Measurements from ENCODE around the gene SNRNP70.

The SNRNP70 gene

DNA sequence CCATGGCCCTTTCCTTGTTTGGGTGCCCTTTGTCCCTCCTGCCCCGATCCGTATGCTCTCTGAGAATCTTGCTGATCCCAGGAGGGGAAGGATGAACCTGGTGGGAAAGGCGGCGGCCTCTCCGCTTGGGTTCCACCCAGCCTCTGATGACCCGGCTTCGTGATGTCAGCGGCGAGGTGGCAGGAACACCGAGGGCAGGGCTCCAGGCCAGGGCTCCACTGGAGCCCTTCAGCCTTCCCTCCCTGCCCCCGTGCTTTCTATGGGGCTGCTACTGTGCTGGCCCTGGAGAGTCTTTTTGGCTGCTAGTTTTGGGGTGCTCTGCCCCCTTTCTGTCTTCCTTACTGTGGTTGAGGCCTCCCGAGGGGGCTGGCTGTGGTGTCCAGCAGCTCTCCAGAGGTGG is 17.1 kb downstream of the SNRNP70 start:
- DNase-seq: no peak

- DNase-seq: no peak
These were observed 18.3 kb downstream of the SNRNP70 start for GRCh38 chr19:49103331-49104085.

DNA sequence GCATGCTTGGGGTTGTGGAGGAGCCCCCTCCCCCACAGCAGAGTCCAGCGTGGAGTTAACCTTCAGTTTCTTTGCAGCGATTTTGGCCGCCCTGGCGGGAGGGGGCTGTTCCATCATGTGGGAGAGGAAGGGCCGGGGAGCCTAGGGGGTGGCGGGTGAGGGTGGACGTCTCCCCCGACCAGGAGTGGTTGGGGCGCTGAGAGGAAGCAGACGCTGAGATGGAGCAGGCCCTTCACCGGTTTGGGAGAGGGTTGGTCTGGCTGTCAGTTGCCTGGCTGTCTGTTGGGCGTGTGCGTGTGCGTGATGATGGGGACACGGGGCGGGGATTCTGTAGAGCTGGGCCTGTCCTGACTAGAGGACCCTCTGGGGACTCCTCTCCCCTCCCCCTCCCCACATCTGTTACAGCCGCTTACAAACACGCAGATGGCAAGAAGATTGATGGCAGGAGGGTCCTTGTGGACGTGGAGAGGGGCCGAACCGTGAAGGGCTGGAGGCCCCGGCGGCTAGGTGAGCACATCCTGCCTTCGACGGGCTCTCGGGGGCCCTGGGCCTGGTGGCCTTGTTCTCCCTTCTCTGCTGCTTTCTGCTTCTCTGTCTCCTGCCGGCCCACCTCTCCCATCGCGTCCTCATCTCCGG is 19.1 kb downstream of the SNRNP70 start:
- DNase-seq: no peak

DNA sequence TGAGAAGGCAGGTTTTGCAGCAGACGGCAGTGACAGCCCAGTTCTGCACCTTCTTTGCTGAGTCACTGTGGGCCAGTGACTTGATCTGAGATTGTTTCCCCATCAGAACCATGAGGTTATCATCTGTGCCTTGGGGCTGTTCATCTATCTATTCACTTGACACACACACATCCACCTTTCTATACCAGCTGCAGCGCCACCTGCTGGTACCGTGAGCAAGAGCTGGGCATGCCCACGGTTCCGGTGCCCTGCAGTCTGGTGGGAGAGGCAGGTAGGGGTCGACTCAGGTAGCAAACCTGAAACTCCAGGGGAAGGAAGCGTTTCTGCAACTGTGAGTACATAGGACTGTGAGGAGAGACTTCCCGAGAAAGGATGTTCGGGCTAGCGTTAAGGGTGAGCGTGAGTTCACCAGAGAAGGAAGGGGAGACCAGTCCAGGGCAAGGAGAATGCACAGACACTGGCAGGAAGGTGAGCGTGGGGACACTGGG is 21.4 kb downstream of the SNRNP70 start:
- no peak for DNase-seq

DNA sequence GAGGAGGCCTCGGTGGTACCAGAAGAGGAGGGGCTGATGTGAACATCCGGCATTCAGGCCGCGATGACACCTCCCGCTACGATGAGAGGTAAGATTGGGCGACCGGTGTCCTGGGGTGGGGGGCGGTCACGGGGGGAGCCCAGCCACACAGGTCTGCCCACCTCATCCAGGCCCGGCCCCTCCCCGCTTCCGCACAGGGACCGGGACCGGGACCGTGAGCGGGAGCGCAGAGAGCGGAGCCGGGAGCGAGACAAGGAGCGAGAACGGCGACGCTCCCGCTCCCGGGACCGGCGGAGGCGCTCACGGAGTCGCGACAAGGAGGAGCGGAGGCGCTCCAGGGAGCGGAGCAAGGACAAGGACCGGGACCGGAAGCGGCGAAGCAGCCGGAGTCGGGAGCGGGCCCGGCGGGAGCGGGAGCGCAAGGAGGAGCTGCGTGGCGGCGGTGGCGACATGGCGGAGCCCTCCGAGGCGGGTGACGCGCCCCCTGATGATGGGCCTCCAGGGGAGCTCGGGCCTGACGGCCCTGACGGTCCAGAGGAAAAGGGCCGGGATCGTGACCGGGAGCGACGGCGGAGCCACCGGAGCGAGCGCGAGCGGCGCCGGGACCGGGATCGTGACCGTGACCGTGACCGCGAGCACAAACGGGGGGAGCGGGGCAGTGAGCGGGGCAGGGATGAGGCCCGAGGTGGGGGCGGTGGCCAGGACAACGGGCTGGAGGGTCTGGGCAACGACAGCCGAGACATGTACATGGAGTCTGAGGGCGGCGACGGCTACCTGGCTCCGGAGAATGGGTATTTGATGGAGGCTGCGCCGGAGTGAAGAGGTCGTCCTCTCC is 22.6 kb downstream of the SNRNP70 start:
- no peak for DNase-seq

GRCh38 chr19:49109051-49109450 is 23.8 kb downstream of the SNRNP70 start:
- no peak for DNase-seq

- DNase-seq: no peak
These were observed 24.4 kb downstream of the SNRNP70 start for GRCh38 chr19:49109569-49110233.

- no peak for DNase-seq
These were observed 25.3 kb downstream of the SNRNP70 start for GRCh38 chr19:49110567-49110966.

DNA sequence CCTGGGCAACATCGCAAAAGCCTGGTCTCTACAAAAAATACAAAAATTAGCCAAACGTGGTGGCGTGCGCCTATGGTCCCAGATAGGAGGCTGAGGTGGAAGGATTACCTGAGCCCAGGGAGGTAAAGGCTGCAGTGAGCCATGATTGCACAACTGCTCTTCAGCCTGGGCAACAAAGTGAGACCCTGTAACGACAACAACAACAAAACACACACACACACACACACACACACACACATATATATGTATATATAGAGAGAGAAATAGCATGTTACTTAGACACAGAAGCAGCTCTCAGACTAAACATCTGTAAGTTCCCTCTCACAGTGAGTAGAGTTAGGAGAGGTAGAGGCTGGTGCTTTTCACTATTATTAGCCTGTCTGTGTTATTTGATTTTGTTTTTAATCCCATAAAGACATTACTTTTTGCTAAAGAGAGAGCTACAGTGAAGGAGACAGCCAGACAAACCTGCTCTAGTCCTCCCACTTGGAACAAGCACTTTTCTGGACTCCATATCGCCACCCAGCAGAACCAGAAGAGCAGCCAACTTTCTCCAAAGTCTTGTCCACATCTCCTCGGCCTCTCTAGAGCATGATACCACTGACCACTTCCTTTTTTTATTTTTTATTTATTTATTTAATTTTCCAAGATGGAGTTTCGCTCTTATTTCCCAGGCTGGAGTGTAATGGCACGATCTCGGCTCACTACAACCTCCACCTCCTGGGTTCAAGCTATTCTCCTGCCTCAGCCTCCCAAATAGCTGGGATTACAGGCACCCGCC is 26.2 kb downstream of the SNRNP70 start:
- DNase-seq: no peak

- DNase-seq: peak; percentile 87
These were observed 28.7 kb downstream of the SNRNP70 start, which contains the start of gene LIN7B for GRCh38 chr19:49113762-49114629. TSS of gene LIN7B (plus strand) at chr19:49114370. CDS start at chr19:49114405, 35 bp downstream.

GRCh38 chr19:49114630-49115363 is 29.5 kb downstream of the SNRNP70 start:
- DNase-seq: peak; percentile 81

GRCh38 chr19:49116544-49116943 is 31.3 kb downstream of the SNRNP70 start:
- no peak for DNase-seq

GRCh38 chr19:49117677-49118564 is 32.7 kb downstream of the SNRNP70 start:
- DNase-seq: no peak

GRCh38 chr19:49118565-49119410 is 33.5 kb downstream of the SNRNP70 start, which contains the start of gene C19orf73:
TSS of gene C19orf73 (minus strand) at chr19:49119143. CDS start at chr19:49119022, 121 bp downstream.
- peak; percentile 95 for DNase-seq

DNA sequence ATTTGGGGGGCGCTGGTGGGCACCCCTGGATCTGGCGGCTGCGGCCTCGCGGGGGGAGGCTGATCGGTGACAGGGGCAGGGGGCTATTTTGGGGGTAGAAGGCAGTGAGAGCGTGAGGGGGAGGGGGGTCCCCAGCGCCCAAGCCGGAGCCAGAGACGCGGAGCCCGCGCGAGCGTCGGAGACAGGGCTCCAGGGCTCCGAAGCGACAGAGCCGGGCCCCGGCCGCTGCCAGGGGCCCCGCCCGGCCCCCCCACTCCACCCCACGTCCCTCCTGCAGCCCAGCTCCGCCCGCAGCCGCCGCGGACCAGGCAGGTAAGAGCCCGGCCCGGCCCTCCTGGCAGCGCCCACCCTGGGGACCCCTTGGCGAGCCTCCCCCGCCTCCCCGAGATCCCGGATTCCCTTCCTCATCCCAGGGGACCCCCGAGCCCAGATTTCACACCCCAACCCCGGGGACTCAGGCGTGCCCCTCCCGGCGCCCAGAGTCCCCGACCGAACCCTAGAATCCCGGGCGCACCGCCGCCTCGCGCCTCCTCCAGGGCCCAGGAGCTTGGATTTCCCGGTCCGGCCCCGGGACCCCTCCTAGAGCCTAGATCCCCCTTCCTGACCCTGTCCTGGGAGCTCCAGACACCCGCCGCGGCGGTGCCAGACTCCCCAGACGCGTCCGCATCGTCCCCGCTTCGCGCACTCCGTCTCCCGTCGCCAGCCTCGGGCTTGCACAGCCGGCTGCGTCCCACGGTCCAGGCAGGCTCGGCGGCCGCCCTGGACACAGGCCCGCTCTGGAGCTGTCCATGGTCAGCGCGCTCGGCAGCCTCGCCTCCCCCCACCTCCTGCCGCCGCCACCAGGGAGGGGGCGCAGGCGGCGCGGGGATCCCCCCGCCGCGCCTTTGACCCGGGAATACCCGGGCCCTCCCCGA is 34.4 kb downstream of the SNRNP70 start, which contains the start of gene PPFIA3:
PPFIA3 (plus strand) TSS at position 134 of the 914 bp plus-strand sequence. CDS start 8,330 bp downstream, outside the sequence.
- peak; percentile 82 for DNase-seq

DNA sequence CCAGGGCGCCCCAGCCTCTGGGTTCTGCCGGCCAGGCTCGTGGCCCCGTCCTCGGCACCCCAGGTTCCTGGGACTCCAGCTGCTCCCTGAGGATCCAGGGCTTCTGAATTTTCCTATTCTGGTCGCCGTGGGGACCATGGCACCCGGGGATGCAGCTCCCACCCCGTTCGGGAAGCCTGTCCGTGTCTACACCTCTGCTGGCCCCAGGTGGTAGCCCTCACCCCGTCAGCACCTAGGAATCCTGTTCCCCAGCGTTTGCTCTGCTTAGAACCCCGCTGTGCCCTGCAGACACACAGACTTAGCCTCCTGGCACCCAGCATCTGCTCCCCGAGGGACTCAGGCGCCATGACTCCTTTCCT is 35.1 kb downstream of the SNRNP70 start:
- no peak for DNase-seq

- no peak for DNase-seq
These were observed 35.6 kb downstream of the SNRNP70 start for GRCh38 chr19:49120868-49121267.
